Stomach (tissue), 4 donors: ENCODE data around the gene TMC2.
A peak's percentile ranks its signal among the peaks of the same experiment; 100 is the strongest.

Experiments used
- POLR2A ChIP-seq, 4 donors: fragments of 450-650 bp; IDR thresholded peaks; one replicate each; pipeline ENCODE4 v1.6.1; 2016; ENCODE audit warnings: antibody characterized with exemption in 4 of 4, control low read depth in 2 of 4, mild to moderate bottlenecking in 1 of 4, moderate library complexity in 1 of 4
- POLR2AphosphoS5 ChIP-seq, 3 donors: sonication (generic); formaldehyde crosslinking; IDR thresholded peaks; one replicate each; pipeline ENCODE4 v1.6.1; 2016; ENCODE audit warnings: antibody characterized with exemption in 3 of 3
- TF ChIP-seq, protein P1 (sequence below), 7 experiments: fragments of 450-650 bp in 4 of 7; fragments of 200-600 bp in 3 of 7; sonication (generic) in 3 of 7; IDR thresholded peaks; one replicate each; pipeline ENCODE4 v1.5.1; 2016 to 2019; ENCODE audit warnings: antibody characterized with exemption in 7 of 7, control low read depth in 2 of 7, mild to moderate bottlenecking in 1 of 7

DNA sequence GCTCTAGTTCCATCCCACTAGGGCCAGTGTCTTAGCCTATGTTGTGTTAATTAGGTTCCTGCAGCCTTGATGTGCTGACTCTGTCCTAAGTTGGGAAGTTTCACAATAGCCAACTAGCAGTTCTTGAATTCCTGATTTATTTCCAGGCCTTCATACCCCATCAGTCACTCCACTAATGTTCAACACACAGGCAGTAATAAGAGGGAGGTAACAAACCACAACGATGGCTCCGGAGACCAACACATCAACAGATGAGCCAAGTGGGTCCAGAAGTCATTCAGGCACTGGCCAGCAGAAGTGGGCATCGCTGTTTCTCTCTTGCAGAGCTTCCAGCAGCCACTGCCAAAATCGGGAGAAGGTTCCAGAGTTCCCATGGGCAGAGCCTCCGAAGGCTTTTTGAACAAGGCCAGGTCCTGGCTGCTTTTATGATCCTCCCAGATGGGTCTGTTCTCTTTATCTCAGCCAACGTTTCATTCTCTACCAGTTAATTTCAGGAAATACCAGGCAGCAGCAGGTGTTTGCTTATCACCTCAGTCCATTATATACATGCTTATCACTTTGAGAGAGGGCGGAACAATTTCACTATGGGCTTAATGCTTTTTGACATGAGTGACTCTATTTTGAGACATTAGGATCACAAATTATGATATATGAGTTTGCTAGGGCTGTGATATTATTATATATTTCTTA, 67.6 kb downstream of the TMC2 start:
- TF ChIP-seq POLR2A (IDR thresholded peaks at IDR 0.05) (no peak), POLR2AphosphoS5 (IDR thresholded peaks at IDR 0.05) (peak in 1 of 3 donors; percentile 19)
- TF ChIP-seq, protein P1, sequence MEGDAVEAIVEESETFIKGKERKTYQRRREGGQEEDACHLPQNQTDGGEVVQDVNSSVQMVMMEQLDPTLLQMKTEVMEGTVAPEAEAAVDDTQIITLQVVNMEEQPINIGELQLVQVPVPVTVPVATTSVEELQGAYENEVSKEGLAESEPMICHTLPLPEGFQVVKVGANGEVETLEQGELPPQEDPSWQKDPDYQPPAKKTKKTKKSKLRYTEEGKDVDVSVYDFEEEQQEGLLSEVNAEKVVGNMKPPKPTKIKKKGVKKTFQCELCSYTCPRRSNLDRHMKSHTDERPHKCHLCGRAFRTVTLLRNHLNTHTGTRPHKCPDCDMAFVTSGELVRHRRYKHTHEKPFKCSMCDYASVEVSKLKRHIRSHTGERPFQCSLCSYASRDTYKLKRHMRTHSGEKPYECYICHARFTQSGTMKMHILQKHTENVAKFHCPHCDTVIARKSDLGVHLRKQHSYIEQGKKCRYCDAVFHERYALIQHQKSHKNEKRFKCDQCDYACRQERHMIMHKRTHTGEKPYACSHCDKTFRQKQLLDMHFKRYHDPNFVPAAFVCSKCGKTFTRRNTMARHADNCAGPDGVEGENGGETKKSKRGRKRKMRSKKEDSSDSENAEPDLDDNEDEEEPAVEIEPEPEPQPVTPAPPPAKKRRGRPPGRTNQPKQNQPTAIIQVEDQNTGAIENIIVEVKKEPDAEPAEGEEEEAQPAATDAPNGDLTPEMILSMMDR (IDR thresholded peaks at IDR 0.05): no peak
